ENCODE data around the gene RAB17.
"Not testable (repeated sequence)": the region's sequence is repeated elsewhere in the genome, so short reads cannot be mapped to it uniquely, and the experiment has no call there.

RAB17 gene

GRCh38 chr2:237616734-237617586 is 26.4 kb upstream of the RAB17 start:
- Histone ChIP-seq H3K4me3 (ENCODE audit: low read length) (no peak overlapping the region), H3K9ac (ENCODE audit: low read length) (no peak overlapping the region), H3K9me3 (ENCODE audit: control insufficient read depth, low read length) (no peaks in the 10 kb centered on the region), H3K27me3 (ENCODE audit: control insufficient read depth, insufficient read depth, low read length) (no peaks in the 10 kb centered on the region), H3K4me1 (ENCODE audit: control insufficient read depth, insufficient read depth, low read length) (no peaks in the 10 kb centered on the region), H3K36me3 (ENCODE audit: control insufficient read depth, insufficient read depth, low read length) (no peaks in the 10 kb centered on the region)

GRCh38 chr2:237616373-237616733 is 25.8 kb upstream of the RAB17 start:
- no peaks in the 10 kb centered on the region for H3K4me1 ChIP-seq (ENCODE audit: control insufficient read depth, insufficient read depth, low read length)
- H3K4me3 ChIP-seq (ENCODE audit: low read length) = no peak overlapping the region

DNA sequence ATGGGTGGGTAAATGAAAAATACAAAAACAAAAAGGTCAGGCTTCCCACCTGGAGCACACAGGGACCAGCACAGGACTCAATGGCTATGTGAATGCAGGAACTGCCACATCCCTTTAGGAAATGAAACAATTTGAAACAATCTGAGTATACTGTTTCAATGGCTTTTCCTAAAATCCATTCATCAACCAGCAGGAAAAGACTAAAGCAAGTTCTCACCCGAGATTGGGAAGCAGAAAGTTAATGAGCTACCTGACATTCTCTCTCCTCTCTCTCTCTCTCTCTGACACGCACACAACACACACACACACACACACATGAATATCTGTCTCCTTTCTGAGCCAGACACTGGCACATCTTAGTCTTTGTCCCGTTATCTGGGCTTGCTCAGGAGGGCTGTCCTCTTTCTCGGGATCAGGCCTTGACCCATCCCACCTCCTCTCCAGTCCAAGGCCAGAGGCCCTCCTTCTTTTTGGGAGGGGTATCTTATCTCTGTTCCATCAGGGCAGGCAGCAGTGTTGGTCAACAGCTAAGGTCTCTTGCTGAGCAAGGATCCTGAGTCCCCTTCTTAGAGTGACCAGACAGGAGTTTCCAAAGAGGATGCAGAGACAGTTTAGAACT is 25.2 kb upstream of the RAB17 start:
- H3K9ac ChIP-seq (ENCODE audit: low read length) = no peak overlapping the region
- no peaks in the 10 kb centered on the region for H3K4me1 ChIP-seq (ENCODE audit: control insufficient read depth, insufficient read depth, low read length)
- no peaks in the 10 kb centered on the region for H3K27me3 ChIP-seq (ENCODE audit: control insufficient read depth, insufficient read depth, low read length)
- no peaks in the 10 kb centered on the region for H3K36me3 ChIP-seq (ENCODE audit: control insufficient read depth, insufficient read depth, low read length)
- no peak overlapping the region for H3K4me3 ChIP-seq (ENCODE audit: low read length)
- no peaks in the 10 kb centered on the region for H3K9me3 ChIP-seq (ENCODE audit: control insufficient read depth, low read length)

More at GRCh38 chr2:237616373-237616733, 25.8 kb upstream of the RAB17 start:
- Histone ChIP-seq H3K36me3 (ENCODE audit: control insufficient read depth, insufficient read depth, low read length) (no peaks in the 10 kb centered on the region), H3K9me3 (ENCODE audit: control insufficient read depth, low read length) (no peaks in the 10 kb centered on the region), H3K9ac (ENCODE audit: low read length) (no peak overlapping the region), H3K27me3 (ENCODE audit: control insufficient read depth, insufficient read depth, low read length) (no peaks in the 10 kb centered on the region)

DNA sequence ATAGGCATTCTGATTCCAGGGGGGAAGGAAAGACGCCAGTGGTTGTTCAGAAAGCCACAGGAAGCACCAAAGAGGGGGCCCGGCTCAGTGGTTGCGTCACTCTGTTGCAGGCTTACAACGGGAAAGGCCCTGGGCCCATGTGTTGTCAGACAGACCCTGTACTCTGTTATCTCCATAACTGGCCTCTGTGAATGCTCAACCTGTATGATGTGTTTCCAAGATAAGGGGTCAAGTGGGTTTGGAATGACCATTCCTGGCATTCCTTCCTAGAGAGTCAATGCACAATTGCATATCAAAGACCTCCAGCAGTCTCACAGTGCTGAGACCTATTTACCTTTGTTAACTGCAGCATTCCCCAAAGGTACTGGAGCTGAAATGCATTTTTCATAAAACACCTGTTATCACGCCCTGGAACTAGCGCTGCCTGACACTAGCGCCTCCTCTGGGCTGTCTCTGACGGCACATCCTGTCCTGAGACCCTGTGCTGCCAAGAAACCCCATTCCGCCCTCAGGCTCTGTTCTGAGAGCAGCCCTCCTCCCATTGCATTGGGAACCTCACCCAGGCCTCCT is 23.7 kb upstream of the RAB17 start:
- no peak overlapping the region for H3K9ac ChIP-seq (ENCODE audit: low read length)
- no peaks in the 10 kb centered on the region for H3K36me3 ChIP-seq (ENCODE audit: control insufficient read depth, insufficient read depth, low read length)
- no peaks in the 10 kb centered on the region for H3K9me3 ChIP-seq (ENCODE audit: control insufficient read depth, low read length)
- H3K4me3 ChIP-seq (ENCODE audit: low read length) = no peak overlapping the region
- H3K4me1 ChIP-seq (ENCODE audit: control insufficient read depth, insufficient read depth, low read length) = no peaks in the 10 kb centered on the region
- no peaks in the 10 kb centered on the region for H3K27me3 ChIP-seq (ENCODE audit: control insufficient read depth, insufficient read depth, low read length)

- no peak overlapping the region for H3K4me3 ChIP-seq (ENCODE audit: low read length)
- no peaks in the 10 kb centered on the region for H3K4me1 ChIP-seq (ENCODE audit: control insufficient read depth, insufficient read depth, low read length)
- no peaks in the 10 kb centered on the region for H3K36me3 ChIP-seq (ENCODE audit: control insufficient read depth, insufficient read depth, low read length)
- no peaks in the 10 kb centered on the region for H3K27me3 ChIP-seq (ENCODE audit: control insufficient read depth, insufficient read depth, low read length)
- no peak overlapping the region for H3K9ac ChIP-seq (ENCODE audit: low read length)
- H3K9me3 ChIP-seq (ENCODE audit: control insufficient read depth, low read length) = no peaks in the 10 kb centered on the region
Observed at GRCh38 chr2:237613679-237614078, 23.1 kb upstream of the RAB17 start.

DNA sequence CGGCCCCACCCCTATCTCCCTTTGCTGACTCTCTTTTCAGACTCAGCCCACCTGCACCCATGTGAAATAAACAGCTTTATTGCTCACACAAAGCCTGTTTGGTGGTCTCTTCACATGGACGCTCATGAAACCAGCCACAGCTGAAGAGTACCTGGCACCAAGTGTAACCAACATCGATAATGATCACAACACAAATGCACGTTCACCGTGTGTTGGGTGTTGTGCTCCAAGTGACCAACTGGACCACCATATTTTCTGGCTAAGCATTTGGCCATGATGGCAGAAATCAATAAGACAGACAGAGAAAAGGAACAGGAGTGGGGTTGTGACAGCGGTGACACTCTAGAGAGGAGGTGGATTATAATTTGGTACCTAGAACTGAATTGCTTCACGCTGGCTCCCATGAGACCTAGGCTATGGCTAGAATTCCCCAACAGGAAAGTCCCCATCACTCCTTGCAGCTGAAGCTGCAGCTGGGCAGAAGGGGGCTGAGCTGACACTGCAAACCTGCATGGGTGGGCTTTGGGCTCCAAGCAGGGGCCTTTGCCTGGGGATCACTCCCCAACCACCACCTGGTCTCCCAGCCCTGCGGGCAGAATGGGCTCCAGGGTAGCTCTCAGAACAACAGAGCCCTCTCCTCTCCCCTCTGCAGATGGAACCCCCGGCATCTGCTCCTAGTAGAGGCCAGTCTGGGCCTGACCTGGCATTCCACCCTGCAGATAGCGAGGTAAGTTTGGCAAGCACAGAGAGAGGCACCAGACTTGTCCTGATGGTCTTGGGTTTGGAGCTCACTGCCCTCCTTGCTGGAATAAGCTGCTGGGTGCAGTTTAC is 22.2 kb upstream of the RAB17 start:
- Histone ChIP-seq H3K36me3 (ENCODE audit: control insufficient read depth, insufficient read depth, low read length) (no peaks in the 10 kb centered on the region), H3K4me1 (ENCODE audit: control insufficient read depth, insufficient read depth, low read length) (no peaks in the 10 kb centered on the region), H3K27me3 (ENCODE audit: control insufficient read depth, insufficient read depth, low read length) (no peaks in the 10 kb centered on the region), H3K9ac (ENCODE audit: low read length) (no peak overlapping the region), H3K9me3 (ENCODE audit: control insufficient read depth, low read length) (no peaks in the 10 kb centered on the region), H3K4me3 (ENCODE audit: low read length) (no peak overlapping the region)

DNA sequence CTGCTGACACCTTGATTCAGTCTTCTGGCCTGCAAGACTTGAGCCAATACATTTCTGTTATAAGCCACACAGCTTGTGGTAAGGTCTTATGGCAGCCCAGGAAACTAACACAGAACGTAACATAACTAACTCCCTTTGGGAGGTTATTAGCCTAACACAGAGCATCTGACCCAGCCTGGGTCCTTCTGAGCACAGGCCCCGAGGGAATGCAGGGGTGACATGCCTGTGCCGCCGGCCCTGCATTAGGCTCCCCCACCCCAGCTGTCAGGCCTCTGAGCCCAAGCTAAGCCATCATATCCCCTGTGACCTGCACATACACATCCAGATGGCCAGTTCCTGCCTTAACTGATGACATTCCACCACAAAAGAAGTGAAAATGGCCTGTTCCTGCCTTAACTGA is 16.0 kb upstream of the RAB17 start:
- H3K4me3 ChIP-seq (ENCODE audit: low read length); H3K4me1 ChIP-seq (ENCODE audit: control insufficient read depth, insufficient read depth, low read length); H3K9ac ChIP-seq (ENCODE audit: low read length); H3K9me3 ChIP-seq (ENCODE audit: control insufficient read depth, low read length); H3K27me3 ChIP-seq (ENCODE audit: control insufficient read depth, insufficient read depth, low read length); H3K36me3 ChIP-seq (ENCODE audit: control insufficient read depth, insufficient read depth, low read length): not testable (repeated sequence)

- Histone ChIP-seq H3K9me3 (ENCODE audit: control insufficient read depth, low read length) (no peaks in the 10 kb centered on the region), H3K27me3 (ENCODE audit: control insufficient read depth, insufficient read depth, low read length) (no peaks in the 10 kb centered on the region), H3K4me1 (ENCODE audit: control insufficient read depth, insufficient read depth, low read length) (peaks cover 12% of the 10 kb centered on the region), H3K9ac (ENCODE audit: low read length) (no peak overlapping the region), H3K4me3 (ENCODE audit: low read length) (no peak overlapping the region), H3K36me3 (ENCODE audit: control insufficient read depth, insufficient read depth, low read length) (no peaks in the 10 kb centered on the region)
Observed at GRCh38 chr2:237604960-237605359, 14.4 kb upstream of the RAB17 start.

DNA sequence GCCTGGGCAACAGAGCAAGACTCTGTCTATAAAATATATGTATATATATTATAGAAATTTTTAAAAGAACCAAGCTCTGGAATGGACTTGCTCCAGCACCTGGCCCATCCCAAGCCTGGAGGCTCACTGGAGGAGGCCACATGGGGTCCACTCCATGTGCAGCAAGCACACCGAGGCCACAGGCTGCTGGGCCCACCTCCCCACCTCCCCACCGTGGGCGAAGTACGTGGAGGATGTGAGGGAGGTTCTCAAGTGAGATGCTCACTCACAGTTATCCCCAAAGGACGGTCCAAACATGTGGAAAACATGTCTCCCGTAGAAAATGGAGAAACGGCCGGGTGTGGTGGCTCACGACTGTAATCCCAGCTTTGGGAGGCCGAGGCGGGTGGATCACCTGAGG is 13.9 kb upstream of the RAB17 start:
- Histone ChIP-seq H3K4me1 (ENCODE audit: control insufficient read depth, insufficient read depth, low read length) (peaks cover 15% of the 10 kb centered on the region), H3K4me3 (ENCODE audit: low read length) (no peak overlapping the region), H3K27me3 (ENCODE audit: control insufficient read depth, insufficient read depth, low read length) (no peaks in the 10 kb centered on the region), H3K36me3 (ENCODE audit: control insufficient read depth, insufficient read depth, low read length) (no peaks in the 10 kb centered on the region), H3K9ac (ENCODE audit: low read length) (no peak overlapping the region), H3K9me3 (ENCODE audit: control insufficient read depth, low read length) (no peaks in the 10 kb centered on the region)

DNA sequence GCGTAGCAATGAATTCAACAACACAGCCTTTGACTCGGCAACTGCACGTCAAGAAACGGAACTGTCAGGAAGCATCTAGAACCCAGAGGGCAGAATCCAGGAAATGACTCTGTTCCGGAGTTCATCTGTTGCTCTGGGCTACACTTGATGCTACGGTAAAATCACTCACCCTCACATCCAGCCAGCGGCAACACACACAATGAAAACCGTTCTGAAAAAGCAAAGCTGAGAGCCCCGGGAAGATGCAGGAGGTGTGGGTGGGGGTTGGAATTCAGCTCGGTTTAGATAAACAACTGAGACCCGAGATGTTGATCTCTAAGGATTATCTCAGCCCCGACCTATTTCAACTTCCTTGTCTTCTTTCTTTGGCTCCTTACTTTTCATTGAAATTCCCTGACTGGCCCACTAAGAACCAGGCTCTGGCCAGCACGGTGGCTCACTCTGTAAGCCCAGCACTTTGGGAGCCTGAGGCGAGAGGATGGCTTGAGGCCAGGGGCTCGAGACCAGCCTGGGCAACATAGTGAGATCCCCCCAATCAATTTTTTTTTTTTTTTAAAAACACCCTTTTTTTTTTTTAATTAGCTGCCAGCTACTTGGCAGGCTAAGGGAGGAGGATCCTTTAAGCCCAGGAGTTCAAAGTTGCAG is 13.3 kb upstream of the RAB17 start:
- no peaks in the 10 kb centered on the region for H3K9me3 ChIP-seq (ENCODE audit: control insufficient read depth, low read length)
- no peak overlapping the region for H3K4me3 ChIP-seq (ENCODE audit: low read length)
- H3K4me1 ChIP-seq (ENCODE audit: control insufficient read depth, insufficient read depth, low read length) = peaks cover 15% of the 10 kb centered on the region
- no peak overlapping the region for H3K9ac ChIP-seq (ENCODE audit: low read length)
- no peaks in the 10 kb centered on the region for H3K27me3 ChIP-seq (ENCODE audit: control insufficient read depth, insufficient read depth, low read length)
- H3K36me3 ChIP-seq (ENCODE audit: control insufficient read depth, insufficient read depth, low read length) = no peaks in the 10 kb centered on the region

GRCh38 chr2:237603049-237603717 is 12.6 kb upstream of the RAB17 start:
- Histone ChIP-seq H3K9me3 (ENCODE audit: control insufficient read depth, low read length) (no peaks in the 10 kb centered on the region), H3K4me1 (ENCODE audit: control insufficient read depth, insufficient read depth, low read length) (peaks cover 15% of the 10 kb centered on the region), H3K4me3 (ENCODE audit: low read length) (no peak overlapping the region), H3K27me3 (ENCODE audit: control insufficient read depth, insufficient read depth, low read length) (no peaks in the 10 kb centered on the region), H3K9ac (ENCODE audit: low read length) (no peak overlapping the region), H3K36me3 (ENCODE audit: control insufficient read depth, insufficient read depth, low read length) (no peaks in the 10 kb centered on the region)

Measured in mucosa of stomach (tissue), 1 donor.